ENCODE measurements around the gene GNA14.

GRCh38 chr9:77606526-77606925, 41.6 kb downstream of the GNA14 start:
- no peak for TF ChIP-seq CTCF (IDR thresholded peaks at IDR 0.05)
- TF ChIP-seq POLR2A (IDR thresholded peaks at IDR 0.05), result no peak

All from thyroid gland (tissue), 4 donors.